SK-N-SH (cell line): ENCODE data around the gene RGS7. TPM values are rescaled to one million over a fixed set of nuclear protein-coding genes. Genes with fewer than 3 reads are reported as not detected.

Experiments used
- CTCF ChIA-PET: fragments of 300-600, 350-600 bp; formaldehyde crosslinking; extraction: SDS; loops from one replicate; lab custom pipeline; 2021; lab: Yijun Ruan, JAX
- POLR2A ChIA-PET: fragments of 350-600 bp; sonication (Branson Sonifier 250); formaldehyde crosslinking; extraction: SDS; loops from one replicate; lab custom pipeline; 2020; ENCODE audit warnings: antibody characterized with exemption, inconsistent platforms; lab: Yijun Ruan, JAX
- DNase-seq: peaks from one replicate; pipeline ENCODE4 v3.0.0; 2012
- H2AFZ ChIP-seq: fragments of 200-600 bp; sonication (generic); 2 replicates; pipeline ENCODE4 v1.8.1; 2016; ENCODE audit warnings: antibody characterized with exemption, mild to moderate bottlenecking, low read depth
- H3F3A ChIP-seq: fragments of 200-600 bp; sonication (generic); replicated peaks from 2 replicates; pipeline ENCODE3; 2016; ENCODE audit warnings: antibody characterized with exemption, mild to moderate bottlenecking; ENCODE audit not compliant: insufficient read depth
- H3K27ac ChIP-seq, 2 experiments: fragments of 200-500 bp in 1 of 2; fragments of 200-600 bp in 1 of 2; sonication (Bioruptor generic) in 1 of 2; sonication (generic), shearing (Covaris generic) in 1 of 2; 2 replicates each; pipeline versions ENCODE4 v1.5.1 to v1.6.1; 2014 to 2016; ENCODE audit warnings: low read depth in 2 of 2, inconsistent platforms in 1 of 2, low read length in 1 of 2, mild to moderate bottlenecking in 1 of 2, mixed read lengths in 1 of 2
- H3K27me3 ChIP-seq: fragments of 200-600 bp; sonication (generic), shearing (Covaris generic); 2 replicates; pipeline ENCODE4 v1.6.1; 2016; ENCODE audit warnings: mixed run types; ENCODE audit not compliant: insufficient read depth
- H3K36me3 ChIP-seq, 2 experiments: fragments of 200-500 bp in 1 of 2; fragments of 200-600 bp in 1 of 2; sonication (Bioruptor generic) in 1 of 2; sonication (generic) in 1 of 2; replicated peaks in 1 of 2; 2 replicates each; pipeline versions ENCODE3 to v1.5.1; 2014 to 2016; ENCODE audit warnings: low read length in 1 of 2, mild to moderate bottlenecking in 1 of 2; ENCODE audit not compliant: insufficient read depth in 2 of 2, control insufficient read depth in 1 of 2
- H3K4me1 ChIP-seq, 2 experiments: fragments of 200-500 bp in 1 of 2; fragments of 200-600 bp in 1 of 2; sonication (Bioruptor generic) in 1 of 2; sonication (generic), shearing (Covaris generic) in 1 of 2; 2 replicates each; pipeline versions ENCODE4 v1.5.1 to v1.6.1; 2014 to 2016; ENCODE audit warnings: low read depth in 1 of 2, low read length in 1 of 2, mixed run types in 1 of 2; ENCODE audit not compliant: insufficient read depth in 2 of 2, control insufficient read depth in 1 of 2
- H3K4me2 ChIP-seq: fragments of 200-600 bp; sonication (generic), shearing (Covaris generic); 2 replicates; pipeline ENCODE4 v1.6.1; 2017; ENCODE audit warnings: mixed run types
- H3K4me3 ChIP-seq, 2 experiments: fragments of 200-500 bp in 1 of 2; fragments of 200-600 bp in 1 of 2; sonication (Bioruptor generic) in 1 of 2; sonication (generic), shearing (Covaris generic) in 1 of 2; 2 replicates each; pipeline versions ENCODE4 v1.5.1 to v1.8.1; 2014 to 2016; ENCODE audit warnings: low read depth in 2 of 2, inconsistent platforms in 1 of 2, low read length in 1 of 2, mild to moderate bottlenecking in 1 of 2, mixed read lengths in 1 of 2, moderate library complexity in 1 of 2
- H3K79me2 ChIP-seq: fragments of 200-600 bp; sonication (generic); 2 replicates; pipeline ENCODE4 v1.8.1; 2017; ENCODE audit warnings: mild to moderate bottlenecking; ENCODE audit not compliant: insufficient read depth
- H3K9ac ChIP-seq: fragments of 200-600 bp; sonication (generic); 2 replicates; pipeline ENCODE4 v1.6.1; 2017; ENCODE audit warnings: mixed run types
- H3K9me2 ChIP-seq: fragments of 200-600 bp; sonication (generic); 2 replicates; pipeline ENCODE4 v1.6.1; 2017; ENCODE audit warnings: mixed run types
- H3K9me3 ChIP-seq: fragments of 200-600 bp; sonication (generic); 2 replicates; pipeline ENCODE4 v1.6.1; 2017; ENCODE audit warnings: mixed run types, mild to moderate bottlenecking, moderate library complexity
- H4K20me1 ChIP-seq: fragments of 200-600 bp; sonication (generic); 2 replicates; pipeline ENCODE4 v1.6.1; 2017; ENCODE audit warnings: mild to moderate bottlenecking, mixed run types; ENCODE audit not compliant: insufficient read depth
- FOSL2 ChIP-seq: IDR thresholded peaks from 2 replicates; pipeline ENCODE4 v1.4.0; 2012; ENCODE audit warnings: low read depth, mild to moderate bottlenecking, moderate library complexity, borderline replicate concordance
- FOXJ3 ChIP-seq: sonication (generic); formaldehyde crosslinking; IDR thresholded peaks from 2 replicates; pipeline ENCODE4 v1.5.1; 2020; ENCODE audit warnings: mild to moderate bottlenecking, missing genetic modification reagents
- FOXM1 ChIP-seq: IDR thresholded peaks from 2 replicates; pipeline ENCODE4 v1.4.0; 2012; ENCODE audit warnings: low read depth, mild to moderate bottlenecking
- GABPA ChIP-seq: IDR thresholded peaks from 2 replicates; pipeline ENCODE4 v1.4.0; 2012; ENCODE audit warnings: low read depth, mild to moderate bottlenecking
- GATA2 ChIP-seq: sonication (generic); formaldehyde crosslinking; IDR thresholded peaks from 2 replicates; pipeline ENCODE4 v1.5.0; 2020; ENCODE audit warnings: mild to moderate bottlenecking, missing genetic modification reagents
- IRF3 ChIP-seq: fragments of 150-350 bp; IDR thresholded peaks from 2 replicates; pipeline ENCODE4 v1.6.1; 2016; ENCODE audit warnings: mild to moderate bottlenecking, low read depth, low read length
- MAX ChIP-seq: IDR thresholded peaks from 2 replicates; pipeline ENCODE4 v1.4.0; 2012; ENCODE audit warnings: low read depth
- MEF2A ChIP-seq: IDR thresholded peaks from 2 replicates; pipeline ENCODE4 v1.4.0; 2012; ENCODE audit warnings: low read depth, borderline replicate concordance
- RCOR1 ChIP-seq: fragments of 150-350 bp; IDR thresholded peaks from 2 replicates; pipeline ENCODE4 v1.6.1; 2017; ENCODE audit warnings: antibody characterized with exemption, low read length
- RFX5 ChIP-seq: IDR thresholded peaks from 2 replicates; pipeline ENCODE4 v1.6.1; 2012; ENCODE audit warnings: mild to moderate bottlenecking, improper control_type of control experiment, low read length
- RXRA ChIP-seq: IDR thresholded peaks from 2 replicates; pipeline ENCODE4 v1.4.0; 2012; ENCODE audit warnings: low read depth, mild to moderate bottlenecking, borderline replicate concordance
- YY1 ChIP-seq: IDR thresholded peaks from 2 replicates; pipeline ENCODE4 v1.4.0; 2012; ENCODE audit warnings: low read depth, mild to moderate bottlenecking
- ZBTB33 ChIP-seq: IDR thresholded peaks from 2 replicates; pipeline ENCODE4 v1.4.0; 2012; ENCODE audit warnings: low read depth, borderline replicate concordance
- WGBS: methylation state at CpG from one replicate; pipeline ENCODE4 v1.1.6; 2017; ENCODE audit warnings: low lambda C conversion rate; 5-methylcytosine and 5-hydroxymethylcytosine counted together
- polyA plus RNA-seq, 3 experiments: library from polyadenylated mRNA; depleted of rRNA; stranded (reverse); fragments of >200 nt; gene quantifications; 2 replicates each; pipeline ENCODE4 v1.2.3, GENCODE V29; 2012

The RGS7 gene
- polyA plus RNA-seq, 1 of the 3 experiments (the other 2 are of a cell fraction): 0.36 TPM

- Histone ChIP-seq H2AFZ (no peak overlapping the region), H3K9ac (no peak overlapping the region), H3K4me2 (no peak overlapping the region), H3F3A (no peaks in the 10 kb centered on the region), H3K4me3 (no peak overlapping the region), H3K4me1 (peaks cover 0 to 19% of the 10 kb centered on the region in 2 experiments; a peak in 2 of 4 replicates), H3K36me3 (no peaks in the 10 kb centered on the region), H3K27me3 (no peaks in the 10 kb centered on the region), H3K9me3 (no peaks in the 10 kb centered on the region), H3K9me2 (no peaks in the 10 kb centered on the region), H3K79me2 (no peaks in the 10 kb centered on the region), H4K20me1 (no peaks in the 10 kb centered on the region), H3K27ac (no peak overlapping the region; a peak in 1 of 4 replicates)
- 51% methylated on average over 4 of the region's 4 CpGs for WGBS
- POLR2A ChIA-PET: no interaction called here
- CTCF ChIA-PET: interaction anchor here (1.3 kb wide), 1 partner anchor 11 kb away, joined by 4 read pairs; no protein-coding TSS in a partner anchor
- TF ChIP-seq FOSL2: no peak
- no peak for TF ChIP-seq RFX5
- no peak for TF ChIP-seq GABPA
- no peak for TF ChIP-seq YY1
- no peak for TF ChIP-seq GATA2
- TF ChIP-seq RCOR1: no peak
- TF ChIP-seq MAX: no peak
- no peak for TF ChIP-seq RXRA
- TF ChIP-seq FOXJ3 (CRISPR knock-in tag): no peak
- no peak for TF ChIP-seq FOXM1
- no peak for TF ChIP-seq ZBTB33
- no peak for TF ChIP-seq MEF2A
- DNase-seq: no peak
Observed at GRCh38 chr1:240970253-240970652, 386.8 kb downstream of the RGS7 start.

- Histone ChIP-seq H3K4me3 (no peak overlapping the region), H3K79me2 (no peaks in the 10 kb centered on the region), H3K9me2 (no peaks in the 10 kb centered on the region), H3K36me3 (no peaks in the 10 kb centered on the region), H3K9ac (no peak overlapping the region), H3F3A (no peaks in the 10 kb centered on the region), H4K20me1 (no peaks in the 10 kb centered on the region), H3K27me3 (no peaks in the 10 kb centered on the region), H3K27ac (peak overlapping the region in 1 of 2 experiments; percentile 70; a peak in 2 of 4 replicates), H2AFZ (peak overlapping the region; percentile 71; the same call in 1 of the 2 replicates), H3K4me2 (no peak overlapping the region), H3K4me1 (peaks cover 0 to 19% of the 10 kb centered on the region in 2 experiments; a peak in 2 of 4 replicates), H3K9me3 (no peaks in the 10 kb centered on the region)
- 15% methylated on average over 5 of the region's 5 CpGs for WGBS
- DNase-seq: peak; percentile 14
- CTCF ChIA-PET: interaction anchor here (1.1 to 1.2 kb wide), 3 partner anchors 21 to 237 kb away, joined by 3 to 5 read pairs (median 3); no protein-coding TSS in a partner anchor
- POLR2A ChIA-PET: no interaction called here
- no peak for TF ChIP-seq FOXM1
- no peak for TF ChIP-seq IRF3
- TF ChIP-seq GATA2: peak; percentile 56; the same call in 1 of the 2 replicates
- 0 out of 2 replicates have a peak, but pooled peaks have one; percentile 11 for TF ChIP-seq RCOR1
- TF ChIP-seq MEF2A: no peak
Observed at GRCh38 chr1:240968864-240969263, 388.1 kb downstream of the RGS7 start.
